ENCODE data around the gene IGF1. TPM values are rescaled to one million over a fixed set of nuclear protein-coding genes. Genes with fewer than 3 reads are reported as not detected.
"Not testable (repeated sequence)": the region's sequence is repeated elsewhere in the genome, so short reads cannot be mapped to it uniquely, and the experiment has no call there.

IGF1 gene
- total and polyA plus RNA-seq, 2 experiments from 2014 or later = not detected

- H3K27me3 ChIP-seq = no peaks in the 10 kb centered on the region
- H3K36me3 ChIP-seq = no peaks in the 10 kb centered on the region
- H3K27ac ChIP-seq = no peak overlapping the region
- H3K4me3 ChIP-seq = no peak overlapping the region
- no peaks in the 10 kb centered on the region for H3K9me3 ChIP-seq (ENCODE audit: low read depth)
- TF ChIP-seq, protein P1, sequence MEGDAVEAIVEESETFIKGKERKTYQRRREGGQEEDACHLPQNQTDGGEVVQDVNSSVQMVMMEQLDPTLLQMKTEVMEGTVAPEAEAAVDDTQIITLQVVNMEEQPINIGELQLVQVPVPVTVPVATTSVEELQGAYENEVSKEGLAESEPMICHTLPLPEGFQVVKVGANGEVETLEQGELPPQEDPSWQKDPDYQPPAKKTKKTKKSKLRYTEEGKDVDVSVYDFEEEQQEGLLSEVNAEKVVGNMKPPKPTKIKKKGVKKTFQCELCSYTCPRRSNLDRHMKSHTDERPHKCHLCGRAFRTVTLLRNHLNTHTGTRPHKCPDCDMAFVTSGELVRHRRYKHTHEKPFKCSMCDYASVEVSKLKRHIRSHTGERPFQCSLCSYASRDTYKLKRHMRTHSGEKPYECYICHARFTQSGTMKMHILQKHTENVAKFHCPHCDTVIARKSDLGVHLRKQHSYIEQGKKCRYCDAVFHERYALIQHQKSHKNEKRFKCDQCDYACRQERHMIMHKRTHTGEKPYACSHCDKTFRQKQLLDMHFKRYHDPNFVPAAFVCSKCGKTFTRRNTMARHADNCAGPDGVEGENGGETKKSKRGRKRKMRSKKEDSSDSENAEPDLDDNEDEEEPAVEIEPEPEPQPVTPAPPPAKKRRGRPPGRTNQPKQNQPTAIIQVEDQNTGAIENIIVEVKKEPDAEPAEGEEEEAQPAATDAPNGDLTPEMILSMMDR (IDR thresholded peaks at IDR 0.05; ENCODE audit: low read depth, low read length) = no peak
- no peaks in the 10 kb centered on the region for H3K4me1 ChIP-seq (ENCODE audit: low read depth)
- no peak for DNase-seq (ENCODE audit: low read depth in 1 of 2, low spot score in 1 of 2)
These were observed 109.2 kb downstream of the IGF1 start for GRCh38 chr12:102371165-102371564.

GRCh38 chr12:102369876-102370275, 110.5 kb downstream of the IGF1 start:
- Histone ChIP-seq H3K4me1 (ENCODE audit: low read depth) (no peaks in the 10 kb centered on the region), H3K27me3 (no peaks in the 10 kb centered on the region), H3K36me3 (no peaks in the 10 kb centered on the region), H3K9me3 (ENCODE audit: low read depth) (no peaks in the 10 kb centered on the region), H3K4me3 (no peak overlapping the region), H3K27ac (no peak overlapping the region)
- TF ChIP-seq, protein P1 (IDR thresholded peaks at IDR 0.05; ENCODE audit: low read depth, low read length) = no peak
- no peak for DNase-seq (ENCODE audit: low read depth in 1 of 2, low spot score in 1 of 2)

- H3K9me3 ChIP-seq (ENCODE audit: low read depth) = no peaks in the 10 kb centered on the region
- DNase-seq (ENCODE audit: low read depth in 1 of 2, low spot score in 1 of 2) = no peak
These were observed 115.0 kb downstream of the IGF1 start for GRCh38 chr12:102365365-102365764.

GRCh38 chr12:102364709-102365108, 115.7 kb downstream of the IGF1 start:
- Histone ChIP-seq H3K9me3 (ENCODE audit: low read depth) (no peaks in the 10 kb centered on the region), H3K4me1 (ENCODE audit: low read depth) (no peaks in the 10 kb centered on the region), H3K36me3 (no peaks in the 10 kb centered on the region), H3K27ac (no peak overlapping the region), H3K27me3 (no peaks in the 10 kb centered on the region), H3K4me3 (no peak overlapping the region)
- TF ChIP-seq, protein P1 (IDR thresholded peaks at IDR 0.05; ENCODE audit: low read depth, low read length) = no peak
- DNase-seq (ENCODE audit: low read depth in 1 of 2, low spot score in 1 of 2) = no peak

More at GRCh38 chr12:102365365-102365764, 115.0 kb downstream of the IGF1 start:
- H3K4me3 ChIP-seq = no peak overlapping the region
- TF ChIP-seq, protein P1 (IDR thresholded peaks at IDR 0.05; ENCODE audit: low read depth, low read length) = no peak
- H3K27ac ChIP-seq = no peak overlapping the region
- H3K4me1 ChIP-seq (ENCODE audit: low read depth) = no peaks in the 10 kb centered on the region
- no peaks in the 10 kb centered on the region for H3K27me3 ChIP-seq
- H3K36me3 ChIP-seq = no peaks in the 10 kb centered on the region

GRCh38 chr12:102356690-102357089, 123.7 kb downstream of the IGF1 start:
- Histone ChIP-seq H3K4me3 (no peak overlapping the region), H3K27ac (no peak overlapping the region), H3K27me3 (no peaks in the 10 kb centered on the region), H3K4me1 (ENCODE audit: low read depth) (no peaks in the 10 kb centered on the region), H3K9me3 (ENCODE audit: low read depth) (no peaks in the 10 kb centered on the region), H3K36me3 (no peaks in the 10 kb centered on the region)
- DNase-seq (ENCODE audit: low read depth in 1 of 2, low spot score in 1 of 2) = no peak
- TF ChIP-seq, protein P1 (IDR thresholded peaks at IDR 0.05; ENCODE audit: low read depth, low read length) = no peak

DNA sequence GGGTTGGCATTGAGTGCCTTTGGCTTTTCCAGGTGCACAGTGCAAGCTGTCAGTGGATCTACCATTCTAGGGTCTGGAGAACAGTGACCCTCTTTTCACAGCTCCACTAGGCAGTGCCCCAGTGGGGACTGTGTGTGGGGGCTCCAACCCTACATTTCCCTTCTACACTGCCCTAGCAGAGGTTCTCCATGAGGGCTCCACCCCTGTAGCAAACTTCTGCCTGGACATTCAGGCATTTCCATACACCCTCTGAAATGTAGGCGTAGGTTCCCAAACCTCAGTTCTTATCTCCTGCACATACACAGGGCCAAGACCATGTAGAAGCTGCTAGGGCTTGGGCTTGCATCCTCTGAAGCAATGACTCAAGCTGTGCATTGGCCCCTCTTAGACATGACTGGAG, 126.1 kb downstream of the IGF1 start:
- H3K9me3 ChIP-seq (ENCODE audit: low read depth); H3K4me3 ChIP-seq; H3K4me1 ChIP-seq (ENCODE audit: low read depth); H3K27me3 ChIP-seq; DNase-seq (ENCODE audit: low read depth in 1 of 2, low spot score in 1 of 2); H3K36me3 ChIP-seq; H3K27ac ChIP-seq: not testable (repeated sequence)

Data from cardiac muscle cell (in vitro differentiated cells and primary cell).